Ovary (tissue), 9 donors: ENCODE results near the gene PLEKHG4B. TPM values are rescaled to one million over a fixed set of nuclear protein-coding genes. Genes with fewer than 3 reads are reported as not detected.

Experiments used
- DNase-seq, 5 donors: peaks; one replicate each; pipeline ENCODE4 v3.0.0-alpha.2; 2019 to 2020
- H3K27ac ChIP-seq, 2 donors: fragments of 200-600 bp; one replicate each; pipeline versions ENCODE4 v1.5.1 to v1.8.0; 2019 to 2022
- H3K27me3 ChIP-seq: fragments of 200-600 bp; one replicate; pipeline ENCODE4 v1.8.0; 2022
- H3K36me3 ChIP-seq: fragments of 200-600 bp; sonication (generic); one replicate; pipeline ENCODE4 v1.5.1; 2019
- H3K4me1 ChIP-seq: one replicate; pipeline ENCODE4 v1.8.1; 2013; ENCODE audit warnings: mild to moderate bottlenecking, moderate library complexity; ENCODE audit not compliant: insufficient read depth
- H3K4me3 ChIP-seq: fragments of 200-600 bp; sonication (generic); one replicate; pipeline ENCODE4 v1.5.1; 2017
- H3K9me3 ChIP-seq, 2 donors: fragments of 200-600 bp in 1 of 2; sonication (generic) in 1 of 2; one replicate each; pipeline versions ENCODE4 v1.5.1 to v1.8.1; 2013 to 2019; ENCODE audit warnings: mild to moderate bottlenecking in 1 of 2, moderate library complexity in 1 of 2
- CTCF ChIP-seq, 3 donors: fragments of 450-650 bp in 2 of 3; fragments of 200-600 bp in 1 of 3; IDR thresholded peaks; one replicate each; pipeline versions ENCODE4 v1.5.1 to v1.8.0; 2016 to 2022; ENCODE audit warnings: antibody characterized with exemption in 3 of 3, mild to moderate bottlenecking in 1 of 3
- EP300 ChIP-seq: sonication (generic); formaldehyde crosslinking; IDR thresholded peaks from one replicate; pipeline ENCODE4 v1.6.1; 2017; ENCODE audit warnings: antibody characterized with exemption
- POLR2A ChIP-seq: fragments of 450-650 bp; IDR thresholded peaks from one replicate; pipeline ENCODE4 v1.6.1; 2017; ENCODE audit warnings: antibody characterized with exemption, mild to moderate bottlenecking, moderate library complexity
- WGBS, 3 donors: extraction: QIAGEN DNeasy Blood & Tissue Kit in 1 of 3; methylation state at CpG; one replicate each; pipeline versions ENCODE4 v1.1.5 to v1.1.7; 2013 to 2017; 5-methylcytosine and 5-hydroxymethylcytosine counted together
- intact Hi-C, 4 donors: fragments of 100-400 bp; cut with DNase I; formaldehyde crosslinking; loops; one replicate each; pipeline versions ENCODE4 v1.11.0 to v1.15.1; 2022 to 2023
- polyA plus RNA-seq, 2 donors: library from polyadenylated mRNA; stranded (reverse); fragments of 200-250 nt in 1 of 2; fragments of 350-450 nt in 1 of 2; fragmentation: Illumina TruSeq in 1 of 2; extraction: RNeasy Lipid Tissue Mini Kit (QIAGEN cat#74804) in 1 of 2; gene quantifications; one replicate each; pipeline ENCODE4 v1.2.3, GENCODE V29; 2013 to 2014
- total RNA-seq, 7 donors: library from RNA; depleted of rRNA in 2 of 7; stranded (reverse); fragments of >200 nt in 2 of 7; fragmentation: NEBNext Ultra II Directional in 3 of 7; extraction: Animal tissue kit (Norgen Biotek cat#: 25700) in 3 of 7; gene quantifications; one replicate each; pipeline versions ENCODE4 v1.1.0 to v1.2.4, GENCODE V29; 2016 to 2023
- donor health status: DM: no; HTN: no; CAD: no; lungs with moderate emphysema.
- donor health status: DM: no; HTN: no; CAD: no.
- donor health status: Bipolar disorder and iron deficiency.
- donor health status: DM: yes; HTN: yes; CAD: no.
- donor health status: DM: no; HTN: no; CAD: no.
- donor health status: DM: yes; HTN: yes; CAD: no.

PLEKHG4B gene
- total and polyA plus RNA-seq, 9 donors: 0.47 to 4.0 (median 1.8) TPM

DNA sequence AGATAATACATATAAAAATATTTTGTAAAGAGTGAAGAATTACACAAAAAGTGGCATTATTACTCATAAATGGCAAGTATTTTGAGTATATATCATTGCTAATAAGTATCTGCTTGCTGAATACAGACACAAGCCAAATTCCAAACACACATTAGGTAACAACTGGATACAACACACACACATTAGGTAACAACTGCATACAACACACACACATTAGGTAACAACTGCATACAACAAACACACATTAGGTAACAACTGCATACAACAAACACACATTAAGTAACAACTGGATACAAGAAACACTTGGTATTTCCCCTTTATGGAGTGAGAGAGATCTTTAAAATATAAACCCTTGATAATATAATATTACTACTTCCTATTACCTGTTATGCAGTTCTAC is 112.5 kb downstream of the PLEKHG4B start:
- TF ChIP-seq POLR2A (no peak), EP300 (no peak), CTCF (IDR thresholded peaks at IDR 0.05) (no peak)
- Histone ChIP-seq H3K27ac (no peak overlapping the region), H3K27me3 (no peaks in the 10 kb centered on the region), H3K36me3 (no peaks in the 10 kb centered on the region), H3K4me3 (no peak overlapping the region), H3K9me3 (no peaks in the 10 kb centered on the region), H3K4me1 (peaks cover 3% of the 10 kb centered on the region)
- no peak for DNase-seq
- intact Hi-C loops: no loop called here

- Histone ChIP-seq H3K9me3 (no peaks in the 10 kb centered on the region), H3K27me3 (no peaks in the 10 kb centered on the region), H3K4me1 (peaks cover 3% of the 10 kb centered on the region), H3K36me3 (no peaks in the 10 kb centered on the region), H3K4me3 (no peak overlapping the region), H3K27ac (no peak overlapping the region)
- intact Hi-C loops: no loop called here
- WGBS, 3 donors: 93 to 96% (median 95%) methylated on average over 30 of the region's 30 CpGs
- TF ChIP-seq POLR2A (no peak), CTCF (IDR thresholded peaks at IDR 0.05) (no peak), EP300 (no peak)
- DNase-seq: no peak
Measured at GRCh38 chr5:204966-205670, 113.2 kb downstream of the PLEKHG4B start.

- peaks cover 3% of the 10 kb centered on the region for H3K4me1 ChIP-seq
- WGBS, 3 donors: 49 to 54% (median 51%) methylated on average over 11 of the region's 11 CpGs
Measured at GRCh38 chr5:206406-206805, 114.4 kb downstream of the PLEKHG4B start.

DNA sequence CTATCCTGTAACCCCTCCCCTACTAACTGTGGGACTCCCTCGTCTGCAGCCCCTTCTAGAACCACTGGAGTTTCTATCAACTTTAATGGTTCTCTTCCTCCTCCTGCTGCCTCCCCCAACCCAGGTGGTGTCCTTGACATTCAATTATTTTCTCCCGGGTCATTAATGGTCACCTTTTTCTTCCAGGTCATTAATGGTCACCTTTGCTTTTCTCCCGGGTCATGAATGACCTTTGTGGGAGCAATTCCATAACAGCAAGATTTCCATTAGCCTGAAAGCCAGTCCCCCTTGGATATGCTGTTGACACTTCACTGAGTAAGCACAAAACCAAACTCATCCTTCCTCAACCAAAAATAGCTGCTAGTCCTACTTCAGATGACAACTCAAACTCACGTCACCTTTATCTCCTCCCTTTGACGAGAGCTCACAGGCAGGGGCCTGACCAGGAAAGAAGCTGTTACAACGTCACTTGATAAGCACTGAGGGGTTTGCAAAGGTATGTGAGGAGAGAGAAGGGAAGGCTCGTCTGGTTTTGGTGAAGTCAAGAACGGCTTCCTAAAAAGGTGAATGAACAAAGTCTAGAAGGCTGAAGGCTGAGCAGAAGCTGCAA is 115.1 kb downstream of the PLEKHG4B start:
- WGBS, 3 donors: 73 to 76% (median 76%) methylated on average over 8 of the region's 8 CpGs
- Histone ChIP-seq H3K9me3 (no peaks in the 10 kb centered on the region), H3K27me3 (no peaks in the 10 kb centered on the region), H3K36me3 (no peaks in the 10 kb centered on the region), H3K4me3 (no peak overlapping the region), H3K4me1 (peaks cover 3% of the 10 kb centered on the region), H3K27ac (no peak overlapping the region)
- DNase-seq: no peak
- TF ChIP-seq EP300 (no peak), CTCF (IDR thresholded peaks at IDR 0.05) (no peak), POLR2A (no peak)
- intact Hi-C loops: no loop called here

More at GRCh38 chr5:206406-206805, 114.4 kb downstream of the PLEKHG4B start:
- no peak for DNase-seq
- H3K4me3 ChIP-seq: no peak overlapping the region
- no peaks in the 10 kb centered on the region for H3K36me3 ChIP-seq
- no peak overlapping the region for H3K27ac ChIP-seq
- H3K9me3 ChIP-seq: no peaks in the 10 kb centered on the region
- no peak for TF ChIP-seq POLR2A
- no peak for TF ChIP-seq EP300
- TF ChIP-seq CTCF (IDR thresholded peaks at IDR 0.05): no peak
- H3K27me3 ChIP-seq: no peaks in the 10 kb centered on the region
- intact Hi-C loops: no loop called here
